ENCODE measurements around the gene ANKZF1.

Gene ANKZF1

DNA sequence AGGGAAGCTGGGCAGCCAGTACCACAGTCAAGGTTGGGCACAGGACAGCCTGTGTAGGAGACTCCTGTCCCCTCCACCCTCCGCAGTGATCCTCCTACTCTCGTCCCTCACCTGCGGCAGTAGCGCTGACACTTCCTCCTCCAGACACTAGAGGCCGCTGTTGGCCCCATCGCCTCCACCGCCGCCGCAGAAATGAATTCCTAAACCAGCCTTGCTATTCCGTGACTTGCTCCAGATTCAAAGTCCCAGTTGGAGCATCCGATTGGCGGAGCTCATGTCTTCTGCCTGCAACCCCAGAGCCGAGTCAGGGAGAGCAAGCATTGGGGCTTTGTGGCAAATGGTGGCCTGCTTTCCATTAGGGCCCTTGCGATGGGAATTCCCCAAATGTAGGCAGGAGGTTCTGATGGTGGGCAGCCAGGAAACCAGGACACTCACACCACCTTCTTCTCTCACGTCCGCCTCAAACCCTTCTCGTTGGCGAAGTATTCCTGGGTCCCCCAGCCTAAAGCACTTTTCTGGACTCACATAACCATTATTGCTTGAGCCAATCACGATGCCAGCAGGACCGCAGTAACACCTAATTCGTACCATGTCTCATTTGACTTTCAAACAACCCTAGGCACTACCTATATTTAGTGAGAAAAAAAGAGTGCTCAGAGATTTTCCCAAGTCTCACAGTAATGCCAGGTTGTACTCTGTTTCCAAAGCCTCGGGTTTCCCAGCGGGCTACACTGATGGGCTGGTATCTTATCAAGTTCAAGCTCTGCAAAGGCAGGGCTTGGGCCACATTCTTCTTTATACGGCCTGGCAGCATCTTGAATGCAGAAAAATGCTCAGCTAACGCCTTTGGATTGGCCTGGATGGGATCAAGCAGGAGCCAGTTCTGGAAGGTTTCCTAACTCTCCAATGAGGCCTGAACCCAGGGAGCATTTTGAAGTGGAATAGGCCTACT, 48.4 kb downstream of the ANKZF1 start:
- peak overlapping the region in 2 of 7 experiments; percentile 9 to 16 for H3K4me3 ChIP-seq
- H3K27ac ChIP-seq = peak overlapping the region in 20 of 21 experiments; percentile 47 to 100 (median 98)

DNA sequence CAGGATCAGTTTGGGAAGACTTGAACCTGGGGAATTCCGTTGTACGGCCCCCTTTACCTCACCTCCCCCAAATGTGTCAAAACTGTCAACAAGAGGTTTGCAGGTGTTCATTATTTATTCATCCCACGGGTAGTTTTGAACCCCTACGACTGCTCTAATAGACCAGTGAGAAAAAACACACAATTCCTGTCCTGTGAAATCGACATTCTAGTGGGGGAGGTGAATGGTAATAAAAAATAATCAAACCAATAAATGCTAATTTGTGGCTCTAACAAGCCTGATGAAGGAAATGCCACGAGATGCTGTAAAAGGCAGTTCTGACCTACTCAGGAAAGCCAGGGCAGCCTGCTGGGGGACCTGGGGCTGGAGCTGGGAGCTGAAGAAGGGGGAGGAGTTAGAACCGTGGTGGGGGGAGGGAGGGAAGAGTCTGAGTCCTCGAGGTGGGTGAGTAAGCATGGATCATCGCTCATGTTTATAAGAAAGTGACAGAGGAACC, 49.1 kb downstream of the ANKZF1 start:
- peak overlapping the region in 20 of 21 experiments; percentile 47 to 100 (median 98) for H3K27ac ChIP-seq
- peak overlapping the region in 6 of 7 experiments; percentile 57 to 90 (median 66) for H3K4me3 ChIP-seq

DNA sequence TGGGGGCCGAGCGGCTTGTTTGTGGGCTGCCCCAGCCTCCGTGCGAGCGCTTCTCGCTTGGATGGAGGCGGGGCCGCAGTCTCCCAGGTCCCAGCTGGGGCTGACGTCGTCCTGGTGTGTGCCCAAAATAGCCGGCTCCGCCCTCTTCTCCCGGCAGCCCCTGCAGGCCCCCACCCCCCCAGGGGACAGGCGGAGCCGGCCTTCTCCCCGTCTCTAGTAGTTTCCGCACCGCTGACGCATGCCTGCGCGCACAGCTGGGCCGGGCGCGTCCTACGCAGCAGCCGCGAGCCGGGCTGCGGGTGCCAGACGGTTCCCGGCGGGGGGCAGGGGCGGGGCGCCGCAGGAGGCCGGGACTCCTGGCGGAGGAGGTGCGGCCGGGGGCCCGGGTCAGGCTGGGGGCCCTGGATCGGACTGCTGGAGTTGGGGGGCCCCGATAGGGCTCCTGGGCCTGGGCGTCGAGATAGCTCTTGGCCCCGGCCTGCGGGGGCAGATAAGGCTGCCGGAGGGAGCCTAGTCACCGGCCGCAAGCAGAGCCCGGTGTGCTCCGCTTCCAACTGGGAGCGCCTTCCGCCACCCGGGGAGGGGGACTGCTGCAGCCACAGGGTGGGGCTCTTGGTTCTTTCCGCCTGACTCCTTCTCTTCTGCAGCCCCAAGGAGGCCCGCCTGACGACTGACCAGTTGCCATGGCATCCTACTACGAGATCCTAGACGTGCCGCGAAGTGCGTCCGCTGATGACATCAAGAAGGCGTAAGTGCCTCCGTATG, 49.7 kb downstream of the ANKZF1 start, which contains the start of gene DNAJB2:
Gene DNAJB2, plus strand, starts transcription at position 216 of the 765 bp plus-strand sequence. Its CDS starts 468 bp downstream, at position 684.
- Histone ChIP-seq H3K27ac (peak within 1 kb of the TSS; percentile 89 to 100 (median 97)), H3K4me3 (peak within 1 kb of the TSS; percentile 57 to 90 (median 64))

DNA sequence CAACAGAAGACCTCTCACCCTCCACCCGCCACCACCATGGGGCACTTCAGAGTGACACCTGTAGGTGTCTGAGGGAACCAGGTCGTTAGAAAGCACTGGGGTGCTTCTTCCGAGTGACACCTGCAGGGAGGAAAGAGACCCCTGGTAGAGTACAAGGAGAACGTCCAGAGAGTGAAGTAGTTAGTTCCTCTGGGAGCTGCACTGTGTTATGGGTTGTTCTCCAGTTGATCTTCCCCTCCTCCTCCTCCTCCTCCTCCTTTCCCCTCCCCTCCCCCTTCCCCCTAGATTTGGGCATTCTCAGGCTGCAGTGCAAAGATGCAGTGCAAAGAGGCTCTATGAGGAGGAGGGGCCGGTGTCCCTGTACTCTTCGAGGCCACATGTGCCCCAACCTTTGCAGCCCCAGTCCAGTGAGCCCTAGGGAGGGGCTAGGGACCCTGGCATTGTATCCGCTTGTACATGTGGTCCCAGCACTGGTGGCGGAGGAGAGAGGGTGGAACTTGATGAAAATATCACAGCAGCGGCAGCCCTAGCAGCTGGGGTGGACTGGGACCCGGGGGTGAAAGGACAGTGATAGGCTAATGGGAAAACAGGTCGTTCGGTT, 50.4 kb downstream of the ANKZF1 start:
- Histone ChIP-seq H3K27ac (peak overlapping the region; percentile 89 to 100 (median 97)), H3K4me3 (peak overlapping the region; percentile 57 to 90 (median 64))

DNA sequence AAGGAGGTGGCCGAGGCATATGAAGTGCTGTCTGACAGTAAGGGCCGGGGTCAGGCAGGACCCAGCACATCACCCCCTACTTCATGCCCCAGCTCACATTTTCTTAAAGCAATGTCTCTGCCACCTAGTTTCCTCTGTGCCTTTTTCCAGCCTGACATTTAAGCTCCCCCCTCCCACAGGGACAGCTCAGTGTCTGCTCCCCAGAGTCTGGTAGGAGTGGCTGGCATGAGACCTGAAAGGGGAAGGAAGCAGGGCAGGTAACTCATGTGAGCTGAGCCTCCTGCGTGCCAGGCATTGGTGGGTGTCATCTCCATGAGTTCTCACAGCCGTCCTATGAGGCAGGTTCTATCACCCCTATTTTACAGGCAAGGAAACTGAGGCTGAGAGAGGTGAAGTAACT, 51.0 kb downstream of the ANKZF1 start:
- H3K27ac ChIP-seq = peak overlapping the region in 13 of 21 experiments; percentile 22 to 100 (median 98)

DNA sequence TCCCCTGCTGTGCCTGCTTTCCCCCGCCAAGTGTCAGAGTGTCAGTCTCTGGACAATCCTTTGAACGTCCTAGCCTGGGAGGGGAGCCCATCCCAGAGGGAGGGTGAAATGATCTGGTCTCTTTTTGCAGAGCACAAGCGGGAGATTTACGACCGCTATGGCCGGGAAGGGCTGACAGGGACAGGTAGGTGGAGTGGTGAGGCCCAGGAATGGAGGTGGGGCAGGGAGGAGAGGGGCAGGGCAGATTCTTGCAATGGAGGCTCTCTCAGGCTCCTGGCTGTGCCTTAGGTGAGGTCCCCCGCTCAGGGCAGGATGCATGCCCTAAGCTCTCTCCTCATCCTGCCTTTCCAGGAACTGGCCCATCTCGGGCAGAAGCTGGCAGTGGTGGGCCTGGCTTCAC, 52.0 kb downstream of the ANKZF1 start:
- Histone ChIP-seq H3K4me3 (no peak overlapping the region), H3K27ac (peak overlapping the region in 8 of 21 experiments; percentile 14 to 99 (median 97))

More for the DNA sequence above, 51.0 kb downstream of the ANKZF1 start:
- peak overlapping the region in 1 of 7 experiments; percentile 57 for H3K4me3 ChIP-seq

DNA sequence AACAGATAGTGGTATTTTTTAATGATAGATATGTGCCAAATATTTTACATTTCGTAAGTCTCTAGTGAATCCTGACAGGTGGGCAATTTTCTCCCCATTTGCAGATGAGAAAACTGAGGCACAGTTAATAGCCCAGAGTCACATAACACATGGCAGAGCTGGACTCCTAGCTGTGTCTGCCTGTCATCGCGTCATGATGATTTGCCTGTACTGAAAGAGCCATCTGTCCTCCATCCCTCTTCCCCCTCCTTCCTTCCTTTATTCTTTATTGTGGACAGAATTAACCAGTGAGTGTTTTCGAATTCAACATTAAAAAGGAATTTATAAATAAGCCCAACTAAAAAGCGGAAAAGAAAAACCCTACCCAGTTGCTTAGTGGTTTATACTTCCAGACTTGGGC, 52.8 kb downstream of the ANKZF1 start:
- Histone ChIP-seq H3K27ac (peak overlapping the region in 7 of 21 experiments; percentile 41 to 98 (median 90)), H3K4me3 (no peak overlapping the region)

DNA sequence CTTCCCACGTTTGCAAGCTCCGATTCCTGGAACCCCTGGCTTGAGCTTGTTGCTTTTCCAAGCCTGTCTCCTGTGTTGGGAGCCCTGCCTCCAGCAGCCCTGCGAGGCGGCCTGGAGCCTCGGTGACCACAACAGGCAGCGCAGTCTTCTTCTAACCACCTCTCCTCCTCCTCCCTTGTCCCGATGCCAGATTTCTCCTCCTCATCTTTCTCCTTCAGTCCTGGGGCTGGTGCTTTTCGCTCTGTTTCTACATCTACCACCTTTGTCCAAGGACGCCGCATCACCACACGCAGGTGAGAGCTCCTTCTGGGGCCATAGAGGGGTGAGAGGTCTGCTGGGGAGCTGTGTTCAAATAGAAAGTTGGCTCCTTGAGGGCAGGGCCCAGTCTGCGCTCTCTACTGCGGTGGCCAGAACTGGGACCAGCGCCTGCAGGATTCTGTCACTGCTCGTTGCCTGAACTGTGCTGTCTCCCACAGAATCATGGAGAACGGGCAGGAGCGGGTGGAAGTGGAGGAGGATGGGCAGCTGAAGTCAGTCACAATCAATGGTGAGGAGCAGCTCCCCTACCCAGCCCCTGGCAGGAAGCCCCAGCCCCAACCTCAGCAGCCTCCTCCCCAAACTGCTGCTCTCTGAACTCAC, 53.5 kb downstream of the ANKZF1 start:
- H3K27ac ChIP-seq = peak overlapping the region in 9 of 21 experiments; percentile 4 to 98 (median 52)

DNA sequence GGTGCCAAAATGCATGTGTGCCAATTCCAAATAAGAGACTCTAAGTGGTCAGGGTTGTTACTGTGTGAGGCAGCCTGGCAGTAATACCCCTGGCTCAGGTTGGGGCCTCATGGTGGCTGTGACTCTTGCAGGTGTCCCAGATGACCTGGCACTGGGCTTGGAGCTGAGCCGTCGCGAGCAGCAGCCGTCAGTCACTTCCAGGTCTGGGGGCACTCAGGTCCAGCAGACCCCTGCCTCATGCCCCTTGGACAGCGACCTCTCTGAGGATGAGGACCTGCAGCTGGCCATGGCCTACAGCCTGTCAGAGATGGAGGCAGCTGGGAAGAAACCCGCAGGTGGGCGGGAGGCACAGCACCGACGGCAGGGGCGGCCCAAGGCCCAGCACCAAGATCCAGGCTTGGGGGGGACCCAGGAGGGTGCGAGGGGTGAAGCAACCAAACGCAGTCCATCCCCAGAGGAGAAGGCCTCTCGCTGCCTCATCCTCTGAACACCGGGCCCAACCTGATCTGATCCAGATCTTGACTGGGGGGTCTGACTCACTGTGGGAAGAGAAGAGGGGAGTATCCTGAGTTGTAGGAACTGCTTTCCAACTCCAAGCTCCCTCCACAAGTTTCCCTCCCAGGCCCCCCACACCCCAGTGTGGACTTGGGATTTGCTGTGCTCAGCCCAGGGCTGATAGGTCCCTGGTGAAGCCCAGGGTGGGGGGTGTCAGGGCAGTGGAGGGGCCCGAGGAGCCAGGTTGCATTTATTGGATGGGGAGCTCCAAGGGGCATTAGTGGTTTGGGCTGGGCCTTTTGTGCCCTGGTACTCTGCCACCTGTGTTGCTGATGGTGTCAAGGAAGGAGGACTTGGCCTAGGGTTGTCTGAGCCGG, 55.1 kb downstream of the ANKZF1 start:
- H3K27ac ChIP-seq = peak overlapping the region in 17 of 21 experiments; percentile 6 to 90 (median 76)
- H3K4me3 ChIP-seq = no peak overlapping the region

More for the DNA sequence above, 53.5 kb downstream of the ANKZF1 start:
- H3K4me3 ChIP-seq = no peak overlapping the region

DNA sequence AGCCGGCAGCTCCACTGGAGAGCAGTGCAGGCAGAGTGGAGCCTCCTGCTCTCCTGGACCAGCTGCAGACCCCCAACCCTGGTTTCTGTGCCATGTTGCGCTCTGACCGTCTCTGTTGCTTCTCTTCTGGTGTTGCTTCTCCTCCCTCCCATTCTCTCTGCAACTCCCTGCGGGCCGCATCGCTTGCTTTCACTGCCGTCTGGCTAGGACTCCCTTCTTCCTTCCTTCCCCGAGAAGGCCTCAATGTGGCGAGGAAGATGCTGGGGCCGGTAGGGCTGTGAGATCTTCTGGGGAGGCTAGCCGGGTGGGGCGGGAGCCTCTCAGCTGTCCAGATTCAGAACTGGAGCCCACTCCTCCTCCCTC, 55.7 kb downstream of the ANKZF1 start:
- Histone ChIP-seq H3K4me3 (no peak overlapping the region), H3K27ac (peak overlapping the region in 19 of 21 experiments; percentile 29 to 90 (median 75))

DNA sequence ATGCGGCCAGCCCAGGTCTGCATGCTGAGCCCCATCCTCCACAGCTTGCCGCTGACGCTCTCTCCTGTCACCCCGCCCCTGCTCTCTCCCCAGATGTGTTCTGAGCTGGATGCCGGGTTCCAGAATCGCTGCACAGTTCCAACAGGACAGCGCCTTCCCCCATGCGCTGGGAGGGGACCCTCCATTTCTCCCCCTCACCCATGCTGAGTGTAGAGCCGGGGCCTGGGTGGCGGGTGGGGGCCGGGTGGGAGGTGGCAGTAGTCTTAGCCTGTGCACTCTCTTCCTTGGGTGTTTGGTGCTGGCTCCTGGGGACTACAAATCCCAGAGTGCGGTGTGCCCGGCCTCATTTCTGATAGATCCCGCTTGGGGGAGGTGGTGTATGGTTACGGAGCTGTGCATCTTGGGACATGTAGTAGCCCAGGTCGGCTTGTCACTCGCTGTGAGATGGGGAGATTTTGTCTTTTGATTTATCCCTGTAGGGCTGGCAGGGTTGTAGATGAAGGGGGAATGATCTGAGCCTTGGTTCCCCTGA, 56.4 kb downstream of the ANKZF1 start:
- Histone ChIP-seq H3K27ac (peak overlapping the region in 19 of 21 experiments; percentile 29 to 90 (median 75)), H3K4me3 (no peak overlapping the region)
